A673 (cell line): ENCODE results near the gene PAF1. TPM values are rescaled to one million over a fixed set of nuclear protein-coding genes. Genes with fewer than 3 reads are reported as not detected.
A peak's percentile ranks its signal among the peaks of the same experiment; 100 is the strongest.

Experiments used
- BruUV-seq: library from RNA; stranded (reverse); fragments of 400-500 nt; replicated peaks from 2 replicates; lab custom pipeline; 2021; lab: Mats Ljungman, UMichigan
- CTCF ChIA-PET: fragments of 300-600 bp; sonication (Branson Sonifier 250); formaldehyde crosslinking; loops from one replicate; lab custom pipeline; 2022; ENCODE audit warnings: antibody characterized with exemption; lab: Charles Lee
- POLR2A ChIA-PET: fragments of 300-600 bp; sonication (Branson Sonifier 250); formaldehyde crosslinking; loops from one replicate; lab custom pipeline; 2022; ENCODE audit warnings: antibody characterized with exemption; ENCODE audit not compliant: low non-redundant PET; lab: Charles Lee
- DNase-seq: peaks from one replicate; pipeline ENCODE4 v3.0.0-alpha.2; 2015; ENCODE audit warnings: low spot score
- H3K27ac ChIP-seq: fragments of 200-600 bp; sonication (generic); 2 replicates; pipeline ENCODE4 v1.5.1; 2016; ENCODE audit warnings: mixed run types, low read depth, mild to moderate bottlenecking, mixed read lengths, antibody characterized with exemption, low read length; ENCODE audit not compliant: poor library complexity, severe bottlenecking
- H3K27me3 ChIP-seq: fragments of 200-600 bp; sonication (generic); replicated peaks from 2 replicates; pipeline ENCODE4 v1.6.1; 2017; ENCODE audit warnings: mixed run types, low read depth, mild to moderate bottlenecking, mixed read lengths, antibody characterized with exemption, low read length; ENCODE audit not compliant: insufficient read depth, poor library complexity
- H3K36me3 ChIP-seq: fragments of 200-600 bp; sonication (generic); 2 replicates; pipeline ENCODE4 v1.6.1; 2016; ENCODE audit warnings: mixed run types, mild to moderate bottlenecking, mixed read lengths, antibody characterized with exemption, low read length; ENCODE audit not compliant: insufficient read depth, poor library complexity, severe bottlenecking
- H3K4me1 ChIP-seq: fragments of 200-600 bp; sonication (generic); 2 replicates; pipeline ENCODE4 v1.6.1; 2017; ENCODE audit warnings: mixed run types, mild to moderate bottlenecking, mixed read lengths, antibody characterized with exemption, low read length; ENCODE audit not compliant: insufficient read depth, poor library complexity, severe bottlenecking
- H3K4me3 ChIP-seq: fragments of 200-600 bp; sonication (generic); 2 replicates; pipeline ENCODE4 v1.5.1; 2016; ENCODE audit warnings: low read depth, mixed run types, mild to moderate bottlenecking, mixed read lengths, low read length; ENCODE audit not compliant: poor library complexity, severe bottlenecking
- H3K9me3 ChIP-seq: fragments of 200-600 bp; sonication (generic); 2 replicates; pipeline ENCODE4 v1.6.1; 2016; ENCODE audit warnings: mixed run types, low read depth, mild to moderate bottlenecking, mixed read lengths, antibody characterized with exemption, low read length; ENCODE audit not compliant: poor library complexity, severe bottlenecking
- EZH2 ChIP-seq: fragments of 200-600 bp; sonication (generic); IDR thresholded peaks from 2 replicates; pipeline ENCODE4 v1.6.1; 2017; ENCODE audit warnings: borderline replicate concordance, low read depth, mild to moderate bottlenecking, mixed read lengths, antibody characterized with exemption, low read length; ENCODE audit not compliant: poor library complexity, severe bottlenecking
- intact Hi-C: fragments of 100-400 bp; cut with micrococcal nuclease; formaldehyde crosslinking; loops from one replicate; pipeline ENCODE4 v1.10.0; 2022; ENCODE audit not compliant: unreplicated experiment
- total RNA-seq: library from RNA; stranded (reverse); gene quantifications from 2 replicates; pipeline ENCODE4 v1.2.3, GENCODE V29; 2021
- TF ChIP-seq, protein P1 (sequence below): fragments of 300-800, 200-600 bp; sonication (generic); conservative IDR thresholded peaks from 2 replicates; pipeline ENCODE4 v1.5.1; 2017; ENCODE audit warnings: low read depth, mild to moderate bottlenecking, antibody characterized with exemption, low read length, moderate library complexity, mixed read lengths

Gene PAF1
- total RNA-seq, 1 experiment from 2014 or later, result 70.2 TPM

DNA sequence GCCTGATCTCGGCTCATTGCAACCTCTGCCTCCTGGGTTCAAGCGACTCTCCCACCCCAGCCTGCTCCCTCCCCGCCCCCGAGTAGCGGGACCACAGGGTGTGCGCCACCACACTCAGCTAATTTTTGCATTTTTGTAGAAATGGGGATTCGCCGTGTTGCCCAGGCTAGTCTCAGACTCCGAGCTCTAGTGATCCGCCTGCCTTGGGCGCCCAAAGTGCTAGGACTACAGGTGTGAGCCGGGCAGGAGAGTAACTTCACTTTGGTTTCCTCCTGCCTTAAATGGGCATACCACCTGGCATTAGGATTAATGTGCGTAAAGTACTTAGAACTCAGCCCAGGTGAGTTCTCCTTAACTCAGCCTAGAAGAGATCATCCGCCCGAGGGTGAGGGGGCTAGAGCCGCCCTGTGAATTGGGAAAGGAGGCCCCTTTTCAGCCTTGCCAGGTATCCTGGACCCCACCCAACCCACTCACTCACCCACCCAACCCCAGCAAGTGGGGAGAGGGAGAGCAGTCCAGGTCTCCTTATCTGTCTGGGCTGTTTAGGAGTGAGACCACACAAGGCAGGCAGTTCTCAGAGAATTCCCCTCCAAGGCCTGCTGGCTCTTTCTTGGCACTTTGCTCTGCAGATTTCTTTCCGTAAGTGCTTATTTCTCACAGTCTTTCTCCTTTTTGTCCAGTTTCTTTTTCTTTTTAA is 14.5 kb upstream of the PAF1 start:
- ChIA-PET CTCF (interaction anchor here (0.6 to 1.4 kb wide), 2 partner anchors 8 to 536 kb away, joined by 3 to 6 read pairs; no protein-coding TSS in a partner anchor), POLR2A (no interaction called here)
- intact Hi-C loops, result no loop called here
- peaks cover 42% of the 10 kb centered on the region for H3K4me1 ChIP-seq
- no peak for DNase-seq
- no peaks in the 10 kb centered on the region for H3K9me3 ChIP-seq
- no peak overlapping the region for H3K4me3 ChIP-seq
- no TSS peak for BruUV-seq
- peak overlapping the region; percentile 16 for H3K27ac ChIP-seq
- peaks cover 7% of the 10 kb centered on the region for H3K36me3 ChIP-seq
- TF ChIP-seq, protein P1, sequence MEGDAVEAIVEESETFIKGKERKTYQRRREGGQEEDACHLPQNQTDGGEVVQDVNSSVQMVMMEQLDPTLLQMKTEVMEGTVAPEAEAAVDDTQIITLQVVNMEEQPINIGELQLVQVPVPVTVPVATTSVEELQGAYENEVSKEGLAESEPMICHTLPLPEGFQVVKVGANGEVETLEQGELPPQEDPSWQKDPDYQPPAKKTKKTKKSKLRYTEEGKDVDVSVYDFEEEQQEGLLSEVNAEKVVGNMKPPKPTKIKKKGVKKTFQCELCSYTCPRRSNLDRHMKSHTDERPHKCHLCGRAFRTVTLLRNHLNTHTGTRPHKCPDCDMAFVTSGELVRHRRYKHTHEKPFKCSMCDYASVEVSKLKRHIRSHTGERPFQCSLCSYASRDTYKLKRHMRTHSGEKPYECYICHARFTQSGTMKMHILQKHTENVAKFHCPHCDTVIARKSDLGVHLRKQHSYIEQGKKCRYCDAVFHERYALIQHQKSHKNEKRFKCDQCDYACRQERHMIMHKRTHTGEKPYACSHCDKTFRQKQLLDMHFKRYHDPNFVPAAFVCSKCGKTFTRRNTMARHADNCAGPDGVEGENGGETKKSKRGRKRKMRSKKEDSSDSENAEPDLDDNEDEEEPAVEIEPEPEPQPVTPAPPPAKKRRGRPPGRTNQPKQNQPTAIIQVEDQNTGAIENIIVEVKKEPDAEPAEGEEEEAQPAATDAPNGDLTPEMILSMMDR, result no peak
- TF ChIP-seq EZH2, result no peak
- H3K27me3 ChIP-seq, result no peaks in the 10 kb centered on the region

DNA sequence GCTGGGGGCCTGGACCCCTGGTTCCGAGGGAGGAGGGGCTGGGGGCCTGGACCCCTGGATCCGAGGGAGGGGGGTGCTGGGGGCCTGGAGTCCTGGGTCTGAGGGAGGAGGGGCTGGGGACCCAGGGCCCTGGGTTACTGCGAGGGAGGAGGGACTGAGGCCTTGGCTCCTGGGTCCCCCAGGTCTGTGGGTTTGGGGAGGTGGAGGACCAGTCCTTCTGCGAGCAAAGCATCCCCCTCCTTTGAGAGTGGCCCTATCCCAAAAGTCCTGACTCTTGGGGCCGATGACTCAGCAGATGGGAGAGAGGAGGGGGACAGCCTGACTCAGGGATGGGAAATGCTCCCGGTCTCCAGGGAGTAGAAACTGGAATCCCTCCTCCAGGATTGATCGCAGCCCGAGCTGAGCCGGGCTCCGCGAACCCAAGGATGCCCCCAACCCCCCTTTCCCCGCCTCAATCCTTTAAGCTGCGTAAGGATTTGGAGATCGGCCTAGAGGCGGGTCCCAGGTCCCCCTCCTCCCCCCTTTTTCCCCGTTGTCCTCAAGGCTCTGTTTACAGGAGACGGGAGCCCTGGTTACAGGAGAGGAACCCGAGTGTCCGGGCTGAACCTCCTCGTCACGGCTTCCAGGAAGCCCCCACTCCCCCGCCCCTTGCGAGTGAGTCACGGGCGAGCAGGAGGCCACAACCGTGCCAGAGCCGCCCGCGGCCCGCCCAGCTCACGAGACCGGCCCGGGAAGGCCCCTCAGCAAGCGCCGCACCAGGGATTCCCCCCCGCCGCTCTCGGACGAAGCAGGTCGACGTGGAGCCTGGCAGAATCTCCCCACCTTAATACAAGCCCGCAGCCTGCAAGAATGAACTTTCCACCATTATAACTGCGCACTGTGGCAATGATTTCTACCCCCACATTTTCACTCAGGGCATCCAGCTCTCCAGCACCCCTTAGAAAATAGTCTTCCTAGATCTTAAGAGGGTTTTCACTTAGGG is 12.7 kb upstream of the PAF1 start:
- Histone ChIP-seq H3K4me1 (peaks cover 33% of the 10 kb centered on the region), H3K27me3 (no peaks in the 10 kb centered on the region), H3K9me3 (no peaks in the 10 kb centered on the region), H3K27ac (peak overlapping the region; percentile 98), H3K36me3 (peaks cover 6% of the 10 kb centered on the region), H3K4me3 (peak overlapping the region; percentile 50)
- ChIA-PET POLR2A (interaction anchor here (0.5 to 1.0 kb wide), 3 partner anchors 12 to 447 kb away, joined by 3 to 4 read pairs (median 3); partner anchors contain the start of gene MED29), CTCF (no interaction called here)
- intact Hi-C loops, result no loop called here
- BruUV-seq, result no TSS peak
- TF ChIP-seq, protein P1, result no peak
- TF ChIP-seq EZH2, result no peak
- peak; percentile 94 for DNase-seq

DNA sequence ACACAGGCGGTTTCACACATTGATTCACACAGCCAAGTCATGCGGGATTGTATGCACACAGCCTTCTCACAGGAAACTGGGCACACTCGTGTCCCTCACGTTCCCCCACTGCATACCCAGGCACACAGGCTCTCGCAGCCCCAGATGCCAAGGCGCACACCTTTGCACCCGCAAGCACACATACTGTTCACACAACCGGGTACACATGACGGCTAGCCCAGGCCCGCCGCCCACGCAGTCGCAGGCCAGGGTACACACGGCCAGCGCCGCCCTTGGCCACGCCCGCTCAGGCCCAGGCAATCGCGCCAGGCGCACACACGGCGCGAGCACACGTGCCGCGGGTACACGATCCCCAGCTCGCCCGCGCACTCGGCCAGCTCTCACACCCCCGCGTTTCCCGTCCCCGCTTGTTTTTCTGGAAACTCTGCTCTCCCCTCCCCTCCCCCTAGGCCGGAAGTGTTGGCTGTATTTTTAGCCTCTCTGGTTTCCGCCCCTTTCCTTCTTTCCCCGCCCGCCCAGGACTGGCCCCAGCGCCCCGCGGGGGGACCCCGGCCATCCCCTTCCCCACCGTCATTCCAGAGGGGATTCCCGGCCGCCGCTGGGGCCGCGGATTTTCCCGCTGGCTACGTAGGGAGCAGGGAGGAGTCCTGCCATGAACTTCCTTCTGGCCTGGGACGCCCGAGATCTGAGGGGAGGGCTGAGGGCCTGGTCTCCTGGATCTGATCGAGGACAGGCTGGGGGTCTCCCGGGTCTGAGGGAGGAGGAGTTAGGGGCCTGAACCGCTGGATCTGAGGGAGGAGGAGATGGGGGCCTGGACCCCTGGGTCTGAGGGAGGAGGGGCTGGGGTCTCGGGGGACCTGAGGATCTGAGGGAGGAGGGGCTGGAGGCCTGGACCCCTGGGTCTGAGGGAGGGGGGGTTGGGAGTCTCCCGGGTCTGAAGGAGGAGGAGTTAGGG is 11.7 kb upstream of the PAF1 start:
- H3K27ac ChIP-seq, result peak overlapping the region; percentile 98
- intact Hi-C loops, result no loop called here
- POLR2A ChIA-PET, result interaction anchor here (0.5 kb wide), 1 partner anchor 431 kb away, joined by 3 read pairs; no protein-coding TSS in a partner anchor
- H3K27me3 ChIP-seq, result no peaks in the 10 kb centered on the region
- peak; percentile 91 for DNase-seq
- no peaks in the 10 kb centered on the region for H3K9me3 ChIP-seq
- no peaks in the 10 kb centered on the region for H3K36me3 ChIP-seq
- peak overlapping the region; percentile 50 for H3K4me3 ChIP-seq
- TSS peak; percentile 70 for BruUV-seq
- CTCF ChIA-PET, result no interaction called here
- peaks cover 27% of the 10 kb centered on the region for H3K4me1 ChIP-seq
- TF ChIP-seq EZH2, result no peak
- TF ChIP-seq, protein P1, result no peak
